Activated CD8-positive, alpha-beta T cell treated with anti-CD3 and anti-CD28 coated beads, Interleukin-2, amount 10 ng/mL, durations not matched to agents 7 days and 5 days (primary cell): Measurements from ENCODE around the gene JUP. TPM values are rescaled to one million over a fixed set of nuclear protein-coding genes. Genes with fewer than 3 reads are reported as not detected.

Experiments
- ATAC-seq: fragments of 150-1000 bp; cut with Tn5 transposase; one replicate; pipeline ENCODE4 v1.10.0; 2021; ENCODE audit warnings: moderate library complexity
- CTCF ChIA-PET: fragments of 350-600 bp; sonication (Branson Sonifier 250); formaldehyde crosslinking; loops from one replicate; lab custom pipeline; 2021; ENCODE audit warnings: antibody characterized with exemption; lab: Charles Lee
- POLR2A ChIA-PET: fragments of 350-600 bp; sonication (Branson Sonifier 250); formaldehyde crosslinking; loops from one replicate; lab custom pipeline; 2021; ENCODE audit warnings: antibody characterized with exemption; lab: Charles Lee
- DNase-seq: peaks from one replicate; pipeline ENCODE4 v3.0.0-alpha.2; 2020
- H3K27ac Mint-ChIP-seq: one replicate; pipeline ENCODE4 v1.8.0; 2021; ENCODE audit warnings: mild to moderate bottlenecking, mixed read lengths
- H3K27me3 Mint-ChIP-seq: one replicate; pipeline ENCODE4 v1.8.0; 2021; ENCODE audit warnings: low read depth, mixed read lengths
- H3K36me3 Mint-ChIP-seq: one replicate; pipeline ENCODE4 v1.8.0; 2021; ENCODE audit warnings: low read depth, mixed read lengths
- H3K4me1 Mint-ChIP-seq: one replicate; pipeline ENCODE4 v1.8.0; 2021; ENCODE audit warnings: low read depth, mixed read lengths
- H3K4me3 Mint-ChIP-seq: one replicate; pipeline ENCODE4 v1.8.0; 2021; ENCODE audit warnings: mild to moderate bottlenecking, mixed read lengths
- H3K9me3 Mint-ChIP-seq: one replicate; pipeline ENCODE4 v1.8.0; 2022; ENCODE audit warnings: mixed read lengths; ENCODE audit not compliant: insufficient read depth
- total RNA-seq, 2 experiments: library from RNA; stranded (reverse); gene quantifications; one replicate each; pipeline ENCODE4 v1.2.3, GENCODE V29; 2021

The JUP gene
- total RNA-seq, 2 experiments from 2014 or later = 5.2 to 6.0 TPM

- ATAC-seq = no peak
- ChIA-PET CTCF (no interaction called here), POLR2A (no interaction called here)
- peaks cover 6% of the 10 kb centered on the region for H3K27me3 Mint-ChIP-seq
- H3K4me1 Mint-ChIP-seq = peaks cover 2% of the 10 kb centered on the region
- H3K27ac Mint-ChIP-seq = no peak overlapping the region
- no peaks in the 10 kb centered on the region for H3K36me3 Mint-ChIP-seq
- DNase-seq = no peak
- no peak overlapping the region for H3K4me3 Mint-ChIP-seq
- no peaks in the 10 kb centered on the region for H3K9me3 Mint-ChIP-seq
These were observed 31.5 kb upstream of the JUP start for GRCh38 chr17:41818024-41818423.

GRCh38 chr17:41816637-41817320 lies 30.3 kb upstream of the JUP start:
- ATAC-seq (no peak), DNase-seq (no peak)
- H3K4me1 Mint-ChIP-seq = peaks cover 8% of the 10 kb centered on the region
- ChIA-PET CTCF (no interaction called here), POLR2A (interaction anchor here (0.6 kb wide), 1 partner anchor 382 kb away, joined by 3 read pairs; no protein-coding TSS in a partner anchor)
- H3K36me3 Mint-ChIP-seq = no peaks in the 10 kb centered on the region
- H3K27ac Mint-ChIP-seq = no peak overlapping the region
- no peaks in the 10 kb centered on the region for H3K9me3 Mint-ChIP-seq
- peaks cover 10% of the 10 kb centered on the region for H3K27me3 Mint-ChIP-seq
- no peak overlapping the region for H3K4me3 Mint-ChIP-seq

GRCh38 chr17:41814195-41814594 lies 27.7 kb upstream of the JUP start:
- ATAC-seq = no peak
- ChIA-PET CTCF (interaction anchor here (1.0 to 1.2 kb wide), 2 partner anchors 12 to 13 kb away, joined by 3 to 4 read pairs; no protein-coding TSS in a partner anchor), POLR2A (no interaction called here)
- Mint-ChIP-seq H3K27me3 (peaks cover 15% of the 10 kb centered on the region), H3K4me3 (no peak overlapping the region), H3K9me3 (no peaks in the 10 kb centered on the region), H3K27ac (no peak overlapping the region), H3K36me3 (peaks cover 2% of the 10 kb centered on the region), H3K4me1 (peaks cover 12% of the 10 kb centered on the region)
- DNase-seq = no peak

- no peak overlapping the region for H3K27ac Mint-ChIP-seq
- no peaks in the 10 kb centered on the region for H3K9me3 Mint-ChIP-seq
- H3K4me3 Mint-ChIP-seq = no peak overlapping the region
- ChIA-PET CTCF (interaction anchor here (1.0 kb wide), 1 partner anchor 13 kb away, joined by 3 read pairs; no protein-coding TSS in a partner anchor), POLR2A (no interaction called here)
- DNase-seq = no peak
- H3K27me3 Mint-ChIP-seq = peaks cover 15% of the 10 kb centered on the region
- H3K36me3 Mint-ChIP-seq = peaks cover 2% of the 10 kb centered on the region
- ATAC-seq = no peak
- peaks cover 12% of the 10 kb centered on the region for H3K4me1 Mint-ChIP-seq
These were observed 27.2 kb upstream of the JUP start for GRCh38 chr17:41813699-41814124.

GRCh38 chr17:41813152-41813680 lies 26.7 kb upstream of the JUP start:
- Mint-ChIP-seq H3K27ac (no peak overlapping the region), H3K36me3 (peaks cover 2% of the 10 kb centered on the region), H3K9me3 (no peaks in the 10 kb centered on the region), H3K4me1 (peaks cover 12% of the 10 kb centered on the region), H3K27me3 (peaks cover 15% of the 10 kb centered on the region), H3K4me3 (no peak overlapping the region)
- ATAC-seq (no peak), DNase-seq (no peak)
- ChIA-PET CTCF (interaction anchor here (2.7 kb wide), 1 partner anchor 25 kb away, joined by 9 read pairs; no protein-coding TSS in a partner anchor), POLR2A (interaction anchor here (0.7 kb wide), 1 partner anchor 124 kb away, joined by 3 read pairs; no protein-coding TSS in a partner anchor)

GRCh38 chr17:41812381-41813151 lies 26.1 kb upstream of the JUP start, which contains the start of gene FKBP10:
Gene FKBP10 (plus strand): TSS chr17:41813004. CDS start chr17:41813035, 31 bp downstream.
- Mint-ChIP-seq H3K9me3 (no peaks in the 10 kb centered on the region), H3K4me1 (peaks cover 12% of the 10 kb centered on the region), H3K27ac (peak within 1 kb of the TSS; percentile 55), H3K27me3 (peaks cover 15% of the 10 kb centered on the region), H3K4me3 (peak within 1 kb of the TSS; percentile 69), H3K36me3 (peaks cover 2% of the 10 kb centered on the region)
- ChIA-PET CTCF (interaction anchor here (0.9 to 2.7 kb wide), 7 partner anchors 9 to 75 kb away, joined by 3 to 14 read pairs (median 8); partner anchors contain the start of genes JUP and KLHL11), POLR2A (interaction anchor here (0.6 to 0.7 kb wide), 2 partner anchors 106 to 123 kb away, joined by 3 read pairs; partner anchors contain the start of gene ACLY)
- ATAC-seq (peak; percentile 9), DNase-seq (peak; percentile 46)

- peak within 1 kb of the TSS; percentile 72 for H3K4me3 Mint-ChIP-seq
- H3K4me1 Mint-ChIP-seq = peaks cover 12% of the 10 kb centered on the region
- peaks cover 2% of the 10 kb centered on the region for H3K36me3 Mint-ChIP-seq
- ChIA-PET CTCF (interaction anchor here (0.7 to 2.7 kb wide), 20 partner anchors 8 to 245 kb away, joined by 3 to 15 read pairs (median 4); partner anchors contain the start of genes CNP, JUP, KLHL10 and KLHL11), POLR2A (interaction anchor here (0.6 to 2.3 kb wide), 5 partner anchors 9 to 123 kb away, joined by 3 to 5 read pairs (median 4); partner anchors contain the start of gene ACLY)
- H3K27ac Mint-ChIP-seq = peak within 1 kb of the TSS; percentile 55
- peak; percentile 94 for ATAC-seq
- peak; percentile 80 for DNase-seq
- H3K27me3 Mint-ChIP-seq = peaks cover 15% of the 10 kb centered on the region
- H3K9me3 Mint-ChIP-seq = no peaks in the 10 kb centered on the region
These were observed 25.3 kb upstream of the JUP start, which contains the start of gene P3H4 for GRCh38 chr17:41811549-41812380. Gene P3H4 (minus strand): TSS chr17:41811949. CDS start chr17:41811915, 34 bp downstream.

GRCh38 chr17:41810659-41811548 lies 24.4 kb upstream of the JUP start:
- Mint-ChIP-seq H3K36me3 (peaks cover 2% of the 10 kb centered on the region), H3K9me3 (no peaks in the 10 kb centered on the region), H3K4me1 (peaks cover 12% of the 10 kb centered on the region), H3K4me3 (peak overlapping the region; percentile 66), H3K27me3 (peaks cover 15% of the 10 kb centered on the region), H3K27ac (no peak overlapping the region)
- DNase-seq (no peak), ATAC-seq (peak; percentile 49)
- POLR2A ChIA-PET = interaction anchor here (0.6 to 2.3 kb wide), 5 partner anchors 9 to 123 kb away, joined by 3 to 5 read pairs (median 4); no protein-coding TSS in a partner anchor
- CTCF ChIA-PET = interaction anchor here (0.8 to 2.7 kb wide), 19 partner anchors 9 to 156 kb away, joined by 3 to 15 read pairs (median 4); partner anchors contain the start of genes CNP, JUP, KLHL10 and KLHL11

- ATAC-seq (no peak), DNase-seq (no peak)
- Mint-ChIP-seq H3K27ac (no peak overlapping the region), H3K4me1 (peaks cover 4% of the 10 kb centered on the region), H3K36me3 (peaks cover 2% of the 10 kb centered on the region), H3K4me3 (no peak overlapping the region), H3K9me3 (no peaks in the 10 kb centered on the region), H3K27me3 (peaks cover 5% of the 10 kb centered on the region)
- ChIA-PET POLR2A (no interaction called here), CTCF (no interaction called here)
These were observed 20.4 kb upstream of the JUP start for GRCh38 chr17:41806685-41807445.
